ENCODE results near the gene NFAM1. TPM values are rescaled to one million over a fixed set of nuclear protein-coding genes. Genes with fewer than 3 reads are reported as not detected.

NFAM1 gene
- total RNA-seq, 1 donor from 2014 or later, result not detected

GRCh38 chr22:42425337-42425988, 6.7 kb downstream of the NFAM1 start:
- DNase-seq (ENCODE audit: extremely low spot score, unreplicated experiment), result no peak
- Mint-ChIP-seq H3K4me3 (ENCODE audit: unreplicated experiment) (no peak overlapping the region), H3K36me3 (ENCODE audit: unreplicated experiment) (no peaks in the 10 kb centered on the region), H3K27me3 (ENCODE audit: unreplicated experiment) (peaks cover 22% of the 10 kb centered on the region), H3K9me3 (ENCODE audit: unreplicated experiment) (no peaks in the 10 kb centered on the region), H3K27ac (ENCODE audit: unreplicated experiment) (no peak overlapping the region), H3K4me1 (ENCODE audit: unreplicated experiment) (no peaks in the 10 kb centered on the region)
- TF ChIP-seq CTCF (IDR thresholded peaks at IDR 0.05), result no peak

- H3K36me3 Mint-ChIP-seq (ENCODE audit: unreplicated experiment), result no peaks in the 10 kb centered on the region
- DNase-seq (ENCODE audit: extremely low spot score, unreplicated experiment), result no peak
- no peak for TF ChIP-seq CTCF (IDR thresholded peaks at IDR 0.05)
- no peak overlapping the region for H3K4me3 Mint-ChIP-seq (ENCODE audit: unreplicated experiment)
- H3K9me3 Mint-ChIP-seq (ENCODE audit: unreplicated experiment), result no peaks in the 10 kb centered on the region
- no peaks in the 10 kb centered on the region for H3K4me1 Mint-ChIP-seq (ENCODE audit: unreplicated experiment)
- peaks cover 6% of the 10 kb centered on the region for H3K27me3 Mint-ChIP-seq (ENCODE audit: unreplicated experiment)
- no peak overlapping the region for H3K27ac Mint-ChIP-seq (ENCODE audit: unreplicated experiment)
Measured at GRCh38 chr22:42419243-42419881, 12.8 kb downstream of the NFAM1 start.

GRCh38 chr22:42418811-42419242, 13.4 kb downstream of the NFAM1 start:
- Mint-ChIP-seq H3K4me3 (ENCODE audit: unreplicated experiment) (no peak overlapping the region), H3K27ac (ENCODE audit: unreplicated experiment) (no peak overlapping the region), H3K9me3 (ENCODE audit: unreplicated experiment) (no peaks in the 10 kb centered on the region), H3K4me1 (ENCODE audit: unreplicated experiment) (no peaks in the 10 kb centered on the region), H3K27me3 (ENCODE audit: unreplicated experiment) (peaks cover 6% of the 10 kb centered on the region), H3K36me3 (ENCODE audit: unreplicated experiment) (no peaks in the 10 kb centered on the region)
- no peak for TF ChIP-seq CTCF (IDR thresholded peaks at IDR 0.05)
- DNase-seq (ENCODE audit: extremely low spot score, unreplicated experiment), result no peak

- TF ChIP-seq CTCF (IDR thresholded peaks at IDR 0.05), result no peak
- Mint-ChIP-seq H3K27me3 (ENCODE audit: unreplicated experiment) (peaks cover 6% of the 10 kb centered on the region), H3K27ac (ENCODE audit: unreplicated experiment) (no peak overlapping the region), H3K4me1 (ENCODE audit: unreplicated experiment) (no peaks in the 10 kb centered on the region), H3K9me3 (ENCODE audit: unreplicated experiment) (no peaks in the 10 kb centered on the region), H3K4me3 (ENCODE audit: unreplicated experiment) (no peak overlapping the region), H3K36me3 (ENCODE audit: unreplicated experiment) (no peaks in the 10 kb centered on the region)
- no peak for DNase-seq (ENCODE audit: extremely low spot score, unreplicated experiment)
Measured at GRCh38 chr22:42417645-42418305, 14.4 kb downstream of the NFAM1 start.

GRCh38 chr22:42416671-42417230, 15.5 kb downstream of the NFAM1 start:
- no peaks in the 10 kb centered on the region for H3K36me3 Mint-ChIP-seq (ENCODE audit: unreplicated experiment)
- no peak overlapping the region for H3K27ac Mint-ChIP-seq (ENCODE audit: unreplicated experiment)
- no peak for TF ChIP-seq CTCF (IDR thresholded peaks at IDR 0.05)
- no peak for DNase-seq (ENCODE audit: extremely low spot score, unreplicated experiment)
- H3K27me3 Mint-ChIP-seq (ENCODE audit: unreplicated experiment), result peaks cover 10% of the 10 kb centered on the region
- H3K4me3 Mint-ChIP-seq (ENCODE audit: unreplicated experiment), result no peak overlapping the region
- no peaks in the 10 kb centered on the region for H3K4me1 Mint-ChIP-seq (ENCODE audit: unreplicated experiment)
- no peaks in the 10 kb centered on the region for H3K9me3 Mint-ChIP-seq (ENCODE audit: unreplicated experiment)
